ENCODE data around the gene MYO3B. TPM values are rescaled to one million over a fixed set of nuclear protein-coding genes. Genes with fewer than 3 reads are reported as not detected.

Gene MYO3B
- total RNA-seq, 4 donors from 2014 or later, result not detected

GRCh38 chr2:170152421-170152820, 25.5 kb upstream of the MYO3B start:
- DNase-seq (ENCODE audit: low spot score), result no peak
- ATAC-seq (ENCODE audit: low FRiP score), result no peak
- no peak for TF ChIP-seq CTCF (IDR thresholded peaks at IDR 0.05)

- TF ChIP-seq CTCF (IDR thresholded peaks at IDR 0.05), result no peak
- ATAC-seq (ENCODE audit: low FRiP score) (no peak), DNase-seq (ENCODE audit: low spot score) (no peak)
Measured at GRCh38 chr2:170155022-170155722, 22.8 kb upstream of the MYO3B start.

GRCh38 chr2:170155723-170156253, 22.2 kb upstream of the MYO3B start:
- ATAC-seq (ENCODE audit: low FRiP score) (no peak), DNase-seq (ENCODE audit: low spot score) (no peak)
- no peak for TF ChIP-seq CTCF (IDR thresholded peaks at IDR 0.05)

GRCh38 chr2:170156592-170156991, 21.4 kb upstream of the MYO3B start:
- ATAC-seq (ENCODE audit: low FRiP score), result no peak
- DNase-seq (ENCODE audit: low spot score), result no peak
- TF ChIP-seq CTCF (IDR thresholded peaks at IDR 0.05), result no peak

- TF ChIP-seq CTCF (IDR thresholded peaks at IDR 0.05), result no peak
- DNase-seq (ENCODE audit: low spot score) (no peak), ATAC-seq (ENCODE audit: low FRiP score) (no peak)
Measured at GRCh38 chr2:170157025-170157684, 20.8 kb upstream of the MYO3B start.

GRCh38 chr2:170159060-170159459, 18.9 kb upstream of the MYO3B start:
- no peak for TF ChIP-seq CTCF (IDR thresholded peaks at IDR 0.05)
- ATAC-seq (ENCODE audit: low FRiP score) (no peak), DNase-seq (ENCODE audit: low spot score) (no peak)
